HG02973 (cell line): Measurements from ENCODE around the gene GRM6.
A peak's percentile ranks its signal among the peaks of the same experiment; 100 is the strongest.

ENCODE experiments used
- ATAC-seq: cut with Tn5 transposase; IDR thresholded peaks from one replicate; pipeline ENCODE4 v1.9.1; 2021; ENCODE audit warnings: moderate library complexity; ENCODE audit not compliant: unreplicated experiment

Gene GRM6

GRCh38 chr5:178994580-178995340 lies at the start of gene GRM6:
TSS of gene GRM6 (minus strand) at chr5:178995320. CDS start at chr5:178994944, 376 bp downstream.
- ATAC-seq, result no peak

DNA sequence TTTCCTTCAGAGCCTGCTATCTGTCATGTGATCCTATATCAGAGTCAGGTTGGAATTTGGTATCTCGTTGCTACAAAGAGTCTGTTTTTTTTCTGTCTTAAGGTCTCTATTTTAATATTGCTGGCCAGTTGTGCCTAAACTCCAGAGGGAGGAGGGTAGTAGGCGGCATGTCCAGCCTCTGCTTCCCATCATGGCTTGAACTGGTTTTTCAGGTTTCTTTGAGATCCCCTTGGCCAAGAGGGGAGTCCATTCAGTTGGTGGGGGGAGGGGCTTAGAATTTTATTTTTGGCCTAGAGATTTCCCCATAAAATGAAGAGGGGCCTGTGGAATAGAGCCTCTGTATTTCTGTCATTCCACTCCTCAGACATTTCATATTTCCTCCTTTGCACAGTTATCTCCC lies 49.6 kb upstream of the GRM6 start:
- no peak for ATAC-seq

DNA sequence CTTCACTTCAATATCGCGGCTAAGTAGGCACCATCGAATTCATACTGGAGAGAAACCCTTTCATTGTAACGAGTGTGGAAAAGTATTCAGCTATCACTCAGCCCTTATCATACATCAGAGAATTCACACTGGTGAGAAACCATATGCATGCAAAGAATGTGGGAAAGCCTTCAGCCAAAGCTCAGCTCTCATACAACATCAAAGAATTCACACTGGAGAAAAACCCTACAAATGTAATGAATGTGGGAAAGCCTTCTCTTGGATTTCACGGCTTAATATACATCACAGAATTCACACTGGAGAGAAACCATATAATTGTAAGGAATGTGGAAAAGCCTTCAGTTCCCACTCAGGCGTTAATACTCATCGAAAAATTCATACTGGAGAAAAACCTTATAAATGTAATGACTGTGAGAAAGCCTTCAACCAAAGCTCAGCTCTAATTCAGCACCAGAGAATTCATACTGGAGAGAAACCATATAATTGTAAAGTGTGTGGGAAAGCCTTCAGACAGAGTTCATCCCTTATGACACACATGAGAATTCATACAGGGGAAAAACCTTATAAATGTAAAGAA lies 38.0 kb upstream of the GRM6 start:
- ATAC-seq, result no peak

GRCh38 chr5:179023528-179024189 lies 28.5 kb upstream of the GRM6 start, which contains the start of gene ZNF879:
TSS of gene ZNF879 (plus strand) at chr5:179023804. CDS start at chr5:179025005, 1,201 bp downstream.
- ATAC-seq, result peak; percentile 87

DNA sequence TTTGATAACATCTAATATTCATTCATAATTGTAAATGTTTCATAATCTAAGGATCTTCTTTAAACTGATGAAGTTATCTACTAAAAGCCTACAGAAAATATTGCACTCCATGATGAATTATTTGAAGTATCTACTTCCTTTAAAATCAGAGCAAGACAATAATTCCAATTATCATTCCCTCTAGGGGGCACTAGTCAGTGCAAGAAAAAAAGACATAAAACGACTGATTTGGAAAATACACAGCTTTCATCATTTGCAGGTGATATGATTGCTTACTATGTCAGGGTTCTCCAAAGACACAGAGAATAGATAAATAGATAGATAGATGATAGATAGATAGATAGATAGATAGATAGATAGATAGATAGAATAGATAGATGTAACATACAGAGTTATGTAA lies 13.5 kb upstream of the GRM6 start:
- no peak for ATAC-seq

- no peak for ATAC-seq
These were observed 11.4 kb upstream of the GRM6 start for GRCh38 chr5:179006564-179006963.

- no peak for ATAC-seq
These were observed 3.3 kb upstream of the GRM6 start for GRCh38 chr5:178998441-178998840.

- no peak for ATAC-seq
These were observed 2.1 kb upstream of the GRM6 start for GRCh38 chr5:178997191-178997590.

GRCh38 chr5:178996156-178996555 lies 1.0 kb upstream of the GRM6 start:
- no peak for ATAC-seq

- ATAC-seq, result no peak
These were observed 196 bp upstream of the GRM6 start for GRCh38 chr5:178995341-178995690.

DNA sequence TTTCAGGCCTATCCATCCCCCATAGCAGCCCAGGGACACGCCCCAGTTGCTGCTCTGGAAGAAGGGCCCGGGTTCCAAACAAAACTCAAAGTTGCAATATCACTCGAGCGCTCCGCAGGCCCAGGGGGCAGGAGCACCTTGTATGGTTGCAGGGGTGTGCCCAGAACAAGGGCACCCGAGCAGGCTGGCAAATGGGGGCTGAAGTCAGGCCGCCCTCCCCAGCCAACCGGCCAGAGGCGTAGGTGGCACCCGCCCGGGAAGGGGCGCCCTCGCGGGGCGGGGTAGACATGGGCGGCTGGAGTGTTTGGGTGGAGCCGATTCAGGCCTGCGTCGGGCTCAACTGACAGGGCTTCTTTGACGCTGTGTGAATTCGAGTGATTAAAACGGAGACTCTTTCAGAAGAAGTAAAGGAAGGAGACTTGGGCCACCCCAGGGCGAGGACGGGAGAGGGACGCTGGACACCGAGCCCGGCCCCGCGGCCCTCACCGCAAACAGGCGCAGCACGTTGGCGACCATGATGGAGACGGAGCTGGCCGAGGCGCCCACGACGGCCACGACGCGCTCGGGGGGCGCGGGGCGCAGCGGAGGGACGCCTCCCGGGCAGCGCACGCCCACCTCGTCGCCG lies 1.1 kb downstream of the GRM6 start:
- ATAC-seq, result no peak

- no peak for ATAC-seq
These were observed 1.8 kb downstream of the GRM6 start for GRCh38 chr5:178993236-178993765.

DNA sequence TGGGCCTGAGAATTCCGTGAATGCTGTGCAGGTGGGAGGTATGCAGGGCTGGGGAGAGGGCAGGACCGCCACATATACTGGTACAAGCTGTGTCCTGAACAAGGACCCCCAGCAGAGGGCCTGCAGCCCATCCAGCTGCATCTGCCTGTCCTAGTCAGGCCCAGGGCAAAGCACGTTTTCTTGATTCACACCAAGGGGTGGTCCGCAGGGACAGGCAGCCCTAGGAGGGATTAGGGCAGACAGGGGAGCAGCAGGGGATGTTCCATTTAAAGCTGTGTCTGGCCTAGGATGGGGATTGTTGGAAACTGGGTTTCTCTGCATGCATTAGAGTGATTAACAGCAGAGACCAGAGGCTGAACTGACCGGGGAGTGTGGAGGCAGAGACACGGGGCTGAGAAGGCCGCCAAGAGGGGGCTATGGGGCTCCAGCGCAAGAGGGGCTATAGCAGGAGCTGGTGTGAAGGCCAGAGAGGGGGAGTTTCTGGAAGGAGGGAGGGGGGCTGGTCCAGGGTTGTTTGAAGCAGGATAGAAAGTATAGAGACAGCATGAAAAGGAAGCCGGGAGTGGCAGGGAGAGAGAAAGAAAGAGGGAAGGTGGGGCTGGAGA lies 2.7 kb downstream of the GRM6 start:
- no peak for ATAC-seq

DNA sequence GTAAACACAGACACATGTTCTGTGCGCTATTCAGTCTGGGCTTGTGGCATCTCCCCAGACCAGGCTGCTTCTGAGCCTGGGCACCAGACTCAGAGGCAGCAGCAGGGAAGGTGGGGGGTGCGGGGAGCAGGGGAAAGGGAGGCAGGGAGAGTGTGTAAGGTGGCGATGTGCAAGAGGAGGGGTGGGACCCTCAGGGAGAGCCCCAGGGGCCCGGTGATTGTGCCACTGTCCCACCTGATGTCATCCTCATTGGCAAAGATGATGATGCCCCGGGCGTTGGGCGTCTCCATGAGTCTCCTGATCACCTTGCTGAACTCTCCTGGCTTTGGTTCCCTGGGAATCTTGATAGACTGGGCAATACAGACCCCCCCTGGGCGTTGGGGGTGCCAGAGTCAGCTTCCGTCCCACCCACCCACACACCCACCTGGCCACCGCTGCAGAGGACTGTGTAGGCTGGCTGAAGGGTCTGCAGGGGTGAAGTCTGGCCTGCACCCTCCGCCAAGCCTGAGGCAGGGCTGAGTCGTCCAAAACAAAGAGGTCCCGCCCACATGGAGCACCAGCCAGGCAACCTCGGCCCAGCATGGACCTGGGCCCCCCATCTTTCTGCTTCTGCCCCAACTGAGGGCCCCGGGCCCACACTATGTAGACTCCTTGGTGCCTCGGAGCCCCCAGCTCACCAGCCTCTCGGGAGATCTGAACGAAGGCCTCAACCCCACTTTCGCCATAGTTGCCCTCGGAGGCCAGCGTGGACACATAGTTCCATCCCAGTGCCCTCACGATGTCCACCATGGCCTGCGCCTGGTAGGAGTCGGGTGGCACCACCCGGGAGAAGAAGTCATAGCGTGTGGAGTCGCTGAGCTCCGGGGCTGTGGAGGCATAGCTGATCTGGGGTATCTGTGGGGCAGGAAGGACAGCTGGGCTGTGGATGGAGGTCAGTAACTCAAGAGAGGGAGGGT lies 3.7 kb downstream of the GRM6 start:
- ATAC-seq, result no peak

DNA sequence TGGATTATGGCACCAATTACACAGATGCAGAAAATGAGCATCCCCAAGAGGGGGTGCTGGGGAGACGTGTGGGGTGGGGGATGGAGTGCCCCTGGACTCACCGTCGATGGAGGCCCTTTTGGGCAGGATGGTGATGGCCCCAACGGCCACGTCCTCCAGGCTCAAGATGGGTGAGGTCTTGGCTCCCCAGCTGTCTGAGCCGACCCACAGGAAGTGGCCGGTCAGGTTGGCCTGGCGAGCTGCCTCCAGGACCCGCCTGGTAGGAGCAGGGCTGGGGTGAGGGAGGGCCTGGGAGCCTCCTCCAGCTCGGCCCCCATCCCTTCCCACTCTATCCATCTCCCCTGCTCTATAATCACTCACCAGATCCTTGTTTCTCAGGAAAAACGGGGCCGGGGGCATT lies 4.6 kb downstream of the GRM6 start:
- ATAC-seq, result no peak

GRCh38 chr5:178989311-178989710 lies 5.8 kb downstream of the GRM6 start:
- ATAC-seq, result no peak

GRCh38 chr5:178988436-178989220 lies 6.5 kb downstream of the GRM6 start:
- no peak for ATAC-seq

- no peak for ATAC-seq
These were observed 8.7 kb downstream of the GRM6 start for GRCh38 chr5:178986326-178986960.
